Immature natural killer cell (primary cell): ENCODE results near the gene ZNF471. TPM values are rescaled to one million over a fixed set of nuclear protein-coding genes. Genes with fewer than 3 reads are reported as not detected.

Experiments used
- polyA plus RNA-seq, 3 donors: library from polyadenylated mRNA; unstranded; fragments of 300-500 nt; fragmentation: Illumina TruSeq; gene quantifications; one replicate each; pipeline ENCODE4 v1.2.3, GENCODE V29; 2021

The ZNF471 gene
- polyA plus RNA-seq, 3 donors from 2014 or later = 0.28 to 0.40 TPM; not detected in 1

Other genes starting within 250 kb of the ZNF471 start
- gene EDDM13, start 235.1 kb upstream of the ZNF471 start, polyA plus RNA-seq = 1 to 10 TPM; 4.5 to 7.7 (median 4.9) TPM
- gene ZSCAN5A, start 193.0 kb upstream of the ZNF471 start, polyA plus RNA-seq = 10 to 100 TPM in 1 of 3 donors, 1 to 10 TPM in 2; 4.3 to 11.4 (median 7.7) TPM
- 1 to 10 TPM; 5.2 to 8.7 (median 8.2) TPM for gene ZNF582, start 114.3 kb upstream of the ZNF471 start, polyA plus RNA-seq
- gene ZNF583, start 103.5 kb upstream of the ZNF471 start, polyA plus RNA-seq = 10 to 100 TPM in 1 of 3 donors, 1 to 10 TPM in 2; 7.3 to 14.1 (median 7.8) TPM
- gene ZNF667, start 30.5 kb upstream of the ZNF471 start, polyA plus RNA-seq = 1 to 10 TPM in 1 of 3 donors, under 1 TPM in 2; 0.21 to 1.6 (median 0.32) TPM
- 1 to 10 TPM; 2.4 to 5.3 (median 5.2) TPM for gene ZFP28, start 31.1 kb downstream of the ZNF471 start, polyA plus RNA-seq
- 1 to 10 TPM in 2 of 3 donors, not detected in 1; 1.7 to 2.9 TPM for gene ZNF470, start 59.6 kb downstream of the ZNF471 start, polyA plus RNA-seq
- gene ZNF71, start 87.4 kb downstream of the ZNF471 start, polyA plus RNA-seq = 10 to 100 TPM in 2 of 3 donors, 1 to 10 TPM in 1; 8.0 to 12.3 (median 12.3) TPM
- not detected for gene SMIM17, start 135.3 kb downstream of the ZNF471 start, polyA plus RNA-seq
- 1 to 10 TPM in 1 of 3 donors, under 1 TPM in 1, not detected in 1; 0.13 to 4.0 TPM for gene ZNF835, start 163.9 kb downstream of the ZNF471 start, polyA plus RNA-seq